Activated CD4-positive, alpha-beta memory T cell treated with anti-CD3 and anti-CD28 coated beads, Interleukin-2, amount 10 ng/mL, durations not matched to agents 7 days and 5 days (primary cell): Measurements from ENCODE around the gene RDM1. TPM values are rescaled to one million over a fixed set of nuclear protein-coding genes. Genes with fewer than 3 reads are reported as not detected.

ENCODE experiments used
- CTCF ChIA-PET: fragments of 350-600 bp; sonication (Branson Sonifier 250); formaldehyde crosslinking; loops from one replicate; lab custom pipeline; 2021; ENCODE audit warnings: antibody characterized with exemption, inconsistent platforms; lab: Charles Lee
- POLR2A ChIA-PET: fragments of 350-600 bp; sonication (Branson Sonifier 250); formaldehyde crosslinking; loops from one replicate; lab custom pipeline; 2021; ENCODE audit warnings: antibody characterized with exemption; lab: Charles Lee
- DNase-seq: peaks from one replicate; pipeline ENCODE4 v3.0.0-alpha.2; 2020
- H3K27ac Mint-ChIP-seq: one replicate; pipeline ENCODE4 v1.8.0; 2021; ENCODE audit warnings: mild to moderate bottlenecking, mixed read lengths
- H3K27me3 Mint-ChIP-seq: one replicate; pipeline ENCODE4 v1.8.0; 2021; ENCODE audit warnings: mixed read lengths
- H3K36me3 Mint-ChIP-seq: one replicate; pipeline ENCODE4 v1.8.0; 2021; ENCODE audit warnings: low read depth, mixed read lengths
- H3K4me1 Mint-ChIP-seq: one replicate; pipeline ENCODE4 v1.8.0; 2021; ENCODE audit warnings: mixed read lengths
- H3K4me3 Mint-ChIP-seq: one replicate; pipeline ENCODE4 v1.8.0; 2021; ENCODE audit warnings: mild to moderate bottlenecking, mixed read lengths
- H3K9me3 Mint-ChIP-seq: one replicate; pipeline ENCODE4 v1.8.0; 2021; ENCODE audit warnings: mixed read lengths
- total RNA-seq, 2 experiments: library from RNA; stranded (reverse); gene quantifications; one replicate each; pipeline ENCODE4 v1.2.3, GENCODE V29; 2021

RDM1 gene
- total RNA-seq = 10 to 100 TPM; 14.4 to 16.9 TPM

GRCh38 chr17:35930211-35931065, at the start of gene RDM1:
TSS of gene RDM1 (minus strand) at chr17:35930773. CDS start at chr17:35930727, 46 bp downstream.
- peaks cover 32% of the 10 kb centered on the region for H3K4me1 Mint-ChIP-seq
- POLR2A ChIA-PET = interaction anchor here (0.9 to 4.7 kb wide), 15 partner anchors 9 to 556 kb away, joined by 3 to 40 read pairs (median 5); partner anchors contain the start of genes CCL5, TAF15 and ZNHIT3
- peak; percentile 93 for DNase-seq

GRCh38 chr17:35978346-35978745, 47.8 kb upstream of the RDM1 start:
- Mint-ChIP-seq H3K9me3 (no peaks in the 10 kb centered on the region), H3K36me3 (no peaks in the 10 kb centered on the region), H3K4me1 (no peaks in the 10 kb centered on the region), H3K27ac (no peak overlapping the region), H3K4me3 (no peak overlapping the region), H3K27me3 (no peaks in the 10 kb centered on the region)
- ChIA-PET CTCF (interaction anchor here (0.6 to 4.3 kb wide), 3 partner anchors 9 to 170 kb away, joined by 3 to 31 read pairs (median 7); no protein-coding TSS in a partner anchor), POLR2A (no interaction called here)
- DNase-seq = no peak

More at GRCh38 chr17:35930211-35931065, at the start of gene RDM1:
- H3K9me3 Mint-ChIP-seq = no peaks in the 10 kb centered on the region
- peak within 1 kb of the TSS; percentile 84 for H3K4me3 Mint-ChIP-seq
- peaks cover 7% of the 10 kb centered on the region for H3K27me3 Mint-ChIP-seq
- H3K36me3 Mint-ChIP-seq = peaks cover 18% of the 10 kb centered on the region
- CTCF ChIA-PET = interaction anchor here (0.6 to 1.8 kb wide), 7 partner anchors 11 to 167 kb away, joined by 3 to 7 read pairs (median 3); partner anchors contain the start of gene CCL5
- H3K27ac Mint-ChIP-seq = peak within 1 kb of the TSS; percentile 74

GRCh38 chr17:35977509-35977908, 46.9 kb upstream of the RDM1 start:
- POLR2A ChIA-PET = no interaction called here
- Mint-ChIP-seq H3K27ac (no peak overlapping the region), H3K4me1 (no peaks in the 10 kb centered on the region), H3K4me3 (no peak overlapping the region), H3K27me3 (no peaks in the 10 kb centered on the region), H3K36me3 (no peaks in the 10 kb centered on the region), H3K9me3 (no peaks in the 10 kb centered on the region)
- DNase-seq = no peak
- CTCF ChIA-PET = interaction anchor here (0.6 to 4.3 kb wide), 3 partner anchors 8 to 170 kb away, joined by 3 to 31 read pairs (median 7); no protein-coding TSS in a partner anchor

- CTCF ChIA-PET = interaction anchor here (1.4 to 8.1 kb wide), 2 partner anchors 9 to 175 kb away, joined by 3 to 177 read pairs; no protein-coding TSS in a partner anchor
These were observed 43.0 kb upstream of the RDM1 start for GRCh38 chr17:35973333-35974260.

GRCh38 chr17:35972945-35973332, 42.4 kb upstream of the RDM1 start:
- Mint-ChIP-seq H3K9me3 (no peaks in the 10 kb centered on the region), H3K4me1 (peaks cover 2% of the 10 kb centered on the region), H3K27me3 (no peaks in the 10 kb centered on the region), H3K27ac (no peak overlapping the region), H3K36me3 (no peaks in the 10 kb centered on the region), H3K4me3 (no peak overlapping the region)
- POLR2A ChIA-PET = no interaction called here
- CTCF ChIA-PET = interaction anchor here (1.4 to 8.1 kb wide), 3 partner anchors 9 to 175 kb away, joined by 3 to 177 read pairs (median 3); no protein-coding TSS in a partner anchor
- DNase-seq = no peak

More at GRCh38 chr17:35973333-35974260, 43.0 kb upstream of the RDM1 start:
- POLR2A ChIA-PET = no interaction called here
- H3K27ac Mint-ChIP-seq = no peak overlapping the region
- H3K27me3 Mint-ChIP-seq = no peaks in the 10 kb centered on the region
- H3K4me1 Mint-ChIP-seq = peaks cover 2% of the 10 kb centered on the region
- no peak overlapping the region for H3K4me3 Mint-ChIP-seq
- no peaks in the 10 kb centered on the region for H3K36me3 Mint-ChIP-seq
- H3K9me3 Mint-ChIP-seq = no peaks in the 10 kb centered on the region
- DNase-seq = no peak

- no peaks in the 10 kb centered on the region for H3K27me3 Mint-ChIP-seq
- H3K9me3 Mint-ChIP-seq = no peaks in the 10 kb centered on the region
- H3K36me3 Mint-ChIP-seq = no peaks in the 10 kb centered on the region
- H3K27ac Mint-ChIP-seq = no peak overlapping the region
- POLR2A ChIA-PET = no interaction called here
- peaks cover 2% of the 10 kb centered on the region for H3K4me1 Mint-ChIP-seq
- CTCF ChIA-PET = interaction anchor here (1.7 to 8.1 kb wide), 2 partner anchors 11 to 176 kb away, joined by 3 to 177 read pairs; no protein-coding TSS in a partner anchor
- H3K4me3 Mint-ChIP-seq = no peak overlapping the region
- DNase-seq = no peak
These were observed 42.0 kb upstream of the RDM1 start for GRCh38 chr17:35972535-35972934.

GRCh38 chr17:35972066-35972465, 41.5 kb upstream of the RDM1 start:
- Mint-ChIP-seq H3K27ac (no peak overlapping the region), H3K4me1 (peaks cover 2% of the 10 kb centered on the region), H3K27me3 (no peaks in the 10 kb centered on the region), H3K4me3 (no peak overlapping the region), H3K36me3 (no peaks in the 10 kb centered on the region), H3K9me3 (no peaks in the 10 kb centered on the region)
- ChIA-PET CTCF (interaction anchor here (0.9 to 8.1 kb wide), 5 partner anchors 10 to 176 kb away, joined by 3 to 177 read pairs (median 4); no protein-coding TSS in a partner anchor), POLR2A (no interaction called here)
- no peak for DNase-seq

- H3K4me3 Mint-ChIP-seq = no peak overlapping the region
- POLR2A ChIA-PET = interaction anchor here (0.8 kb wide), 1 partner anchor 121 kb away, joined by 4 read pairs; no protein-coding TSS in a partner anchor
These were observed 39.2 kb upstream of the RDM1 start for GRCh38 chr17:35969558-35970380.

GRCh38 chr17:35968520-35969054, 38.0 kb upstream of the RDM1 start:
- Mint-ChIP-seq H3K4me1 (peaks cover 3% of the 10 kb centered on the region), H3K9me3 (no peaks in the 10 kb centered on the region), H3K27me3 (peaks cover 4% of the 10 kb centered on the region), H3K4me3 (no peak overlapping the region), H3K36me3 (no peaks in the 10 kb centered on the region), H3K27ac (no peak overlapping the region)
- CTCF ChIA-PET = interaction anchor here (0.8 to 8.1 kb wide), 13 partner anchors 7 to 180 kb away, joined by 3 to 177 read pairs (median 7); partner anchors contain the start of genes CCL16 and CCL5
- POLR2A ChIA-PET = interaction anchor here (0.8 kb wide), 1 partner anchor 120 kb away, joined by 4 read pairs; no protein-coding TSS in a partner anchor
- no peak for DNase-seq

More at GRCh38 chr17:35969558-35970380, 39.2 kb upstream of the RDM1 start:
- CTCF ChIA-PET = interaction anchor here (0.6 to 8.1 kb wide), 34 partner anchors 8 to 513 kb away, joined by 3 to 177 read pairs (median 4); partner anchors contain the start of genes CCL15, CCL16, CCL5 and RDM1
- H3K27ac Mint-ChIP-seq = no peak overlapping the region
- no peaks in the 10 kb centered on the region for H3K27me3 Mint-ChIP-seq
- H3K4me1 Mint-ChIP-seq = peaks cover 2% of the 10 kb centered on the region
- peak; percentile 80 for DNase-seq
- no peaks in the 10 kb centered on the region for H3K36me3 Mint-ChIP-seq
- no peaks in the 10 kb centered on the region for H3K9me3 Mint-ChIP-seq

GRCh38 chr17:35965272-35965671, 34.7 kb upstream of the RDM1 start:
- no peak overlapping the region for H3K27ac Mint-ChIP-seq

GRCh38 chr17:35963663-35964062, 33.1 kb upstream of the RDM1 start:
- H3K27ac Mint-ChIP-seq = no peak overlapping the region
- no peak for DNase-seq
- H3K4me3 Mint-ChIP-seq = no peak overlapping the region
- no peaks in the 10 kb centered on the region for H3K36me3 Mint-ChIP-seq
- peaks cover 14% of the 10 kb centered on the region for H3K27me3 Mint-ChIP-seq
- ChIA-PET POLR2A (no interaction called here), CTCF (interaction anchor here (0.6 to 1.4 kb wide), 3 partner anchors 10 to 159 kb away, joined by 3 to 4 read pairs (median 3); no protein-coding TSS in a partner anchor)
- H3K9me3 Mint-ChIP-seq = no peaks in the 10 kb centered on the region
- peaks cover 2% of the 10 kb centered on the region for H3K4me1 Mint-ChIP-seq

More at GRCh38 chr17:35965272-35965671, 34.7 kb upstream of the RDM1 start:
- Mint-ChIP-seq H3K36me3 (no peaks in the 10 kb centered on the region), H3K9me3 (no peaks in the 10 kb centered on the region), H3K4me1 (peaks cover 3% of the 10 kb centered on the region), H3K27me3 (peaks cover 11% of the 10 kb centered on the region), H3K4me3 (no peak overlapping the region)
- POLR2A ChIA-PET = no interaction called here
- DNase-seq = no peak
- CTCF ChIA-PET = interaction anchor here (1.1 to 1.7 kb wide), 2 partner anchors 10 to 184 kb away, joined by 3 to 8 read pairs; no protein-coding TSS in a partner anchor
